8988T (cell line): ENCODE measurements around the gene USP17L15.
"Not testable (repeated sequence)": the region's sequence is repeated elsewhere in the genome, so short reads cannot be mapped to it uniquely, and the experiment has no call there.

ENCODE experiments used
- DNase-seq: peaks from one replicate; pipeline ENCODE4 v3.0.0; 2011

The USP17L15 gene, protein sequence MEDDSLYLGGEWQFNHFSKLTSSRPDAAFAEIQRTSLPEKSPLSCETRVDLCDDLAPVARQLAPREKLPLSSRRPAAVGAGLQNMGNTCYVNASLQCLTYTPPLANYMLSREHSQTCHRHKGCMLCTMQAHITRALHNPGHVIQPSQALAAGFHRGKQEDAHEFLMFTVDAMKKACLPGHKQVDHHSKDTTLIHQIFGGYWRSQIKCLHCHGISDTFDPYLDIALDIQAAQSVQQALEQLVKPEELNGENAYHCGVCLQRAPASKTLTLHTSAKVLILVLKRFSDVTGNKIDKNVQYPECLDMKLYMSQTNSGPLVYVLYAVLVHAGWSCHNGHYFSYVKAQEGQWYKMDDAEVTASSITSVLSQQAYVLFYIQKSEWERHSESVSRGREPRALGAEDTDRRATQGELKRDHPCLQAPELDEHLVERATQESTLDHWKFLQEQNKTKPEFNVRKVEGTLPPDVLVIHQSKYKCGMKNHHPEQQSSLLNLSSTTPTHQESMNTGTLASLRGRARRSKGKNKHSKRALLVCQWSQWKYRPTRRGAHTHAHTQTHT

DNA sequence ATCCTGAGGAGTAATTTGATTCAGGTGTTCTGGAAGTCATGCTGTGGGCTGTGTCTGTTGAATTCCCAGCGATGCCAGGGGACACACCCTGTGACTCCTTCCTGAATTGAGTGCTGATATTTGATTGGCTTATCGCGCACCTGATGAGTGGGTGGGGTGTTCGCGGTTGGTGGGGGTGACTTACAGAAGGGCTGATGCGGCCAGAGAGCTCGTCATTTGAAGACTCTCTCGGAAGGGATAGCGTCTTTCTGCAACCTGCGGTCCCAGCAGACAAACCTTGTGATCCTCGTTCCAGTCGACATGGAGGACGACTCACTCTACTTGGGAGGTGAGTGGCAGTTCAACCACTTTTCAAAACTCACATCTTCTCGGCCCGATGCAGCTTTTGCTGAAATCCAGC, at the start of gene USP17L15:
USP17L15 (plus strand) TSS at position 301 of the 400 bp plus-strand sequence; CDS start at position 301, 0 bp downstream.
- DNase-seq: not testable (repeated sequence)

DNA sequence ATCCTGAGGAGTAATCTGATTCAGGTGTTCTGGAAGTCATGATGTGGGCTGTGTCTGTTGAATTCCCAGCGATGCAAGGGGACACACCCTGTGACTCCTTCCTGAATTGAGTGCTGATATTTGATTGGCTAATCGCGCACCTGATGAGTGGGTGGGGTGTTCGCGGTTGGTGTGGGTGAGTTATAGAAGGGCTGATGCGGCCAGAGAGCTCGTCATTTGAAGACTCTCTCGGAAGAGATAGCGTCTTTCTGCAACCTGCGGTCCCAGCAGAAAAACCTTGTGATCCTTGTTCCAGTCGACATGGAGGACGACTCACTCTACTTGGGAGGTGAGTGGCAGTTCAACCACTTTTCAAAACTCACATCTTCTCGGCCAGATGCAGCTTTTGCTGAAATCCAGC, 23.8 kb upstream of the USP17L15 start, which contains the start of gene USP17L10:
USP17L10 (plus strand) TSS at position 301 of the 400 bp plus-strand sequence; CDS start at position 301, 0 bp downstream.
- DNase-seq: not testable (repeated sequence)

DNA sequence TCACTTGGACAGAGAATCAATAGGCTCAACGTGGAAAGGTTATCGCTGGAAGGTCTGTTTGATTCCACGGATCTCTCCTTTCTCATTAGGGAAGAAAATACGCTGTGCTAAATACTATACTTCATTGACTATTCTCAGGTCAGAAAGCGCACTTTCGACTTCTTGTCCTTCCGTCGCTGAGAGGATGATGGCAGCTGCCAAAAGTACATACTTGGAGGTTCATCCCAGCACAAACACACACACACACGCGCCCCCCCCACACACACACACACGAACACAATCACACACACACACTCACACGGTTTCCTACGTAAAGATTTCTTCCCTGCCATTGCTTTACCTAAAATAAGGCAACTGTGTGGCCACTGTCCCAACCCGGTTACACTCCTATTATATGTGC, 19.5 kb upstream of the USP17L15 start:
- DNase-seq: not testable (repeated sequence)

DNA sequence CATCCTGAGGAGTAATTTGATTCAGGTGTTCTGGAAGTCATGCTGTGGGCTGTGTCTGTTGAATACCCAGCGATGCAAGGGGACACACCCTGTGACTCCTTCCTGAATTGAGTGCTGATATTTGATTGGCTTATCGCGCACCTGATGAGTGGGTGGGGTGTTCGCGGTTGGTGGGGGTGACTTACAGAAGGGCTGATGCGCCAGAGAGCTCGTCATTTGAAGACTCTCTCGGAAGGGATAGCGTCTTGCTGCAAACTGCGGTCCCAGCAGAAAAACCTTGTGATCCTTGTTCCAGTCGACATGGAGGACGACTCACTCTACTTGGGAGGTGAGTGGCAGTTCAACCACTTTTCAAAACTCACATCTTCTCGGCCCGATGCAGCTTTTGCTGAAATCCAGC, 19.1 kb upstream of the USP17L15 start, which contains the start of gene USP17L11:
USP17L11 (plus strand) TSS at position 301 of the 400 bp plus-strand sequence; CDS start at position 301, 0 bp downstream.
- not testable (repeated sequence) for DNase-seq

DNA sequence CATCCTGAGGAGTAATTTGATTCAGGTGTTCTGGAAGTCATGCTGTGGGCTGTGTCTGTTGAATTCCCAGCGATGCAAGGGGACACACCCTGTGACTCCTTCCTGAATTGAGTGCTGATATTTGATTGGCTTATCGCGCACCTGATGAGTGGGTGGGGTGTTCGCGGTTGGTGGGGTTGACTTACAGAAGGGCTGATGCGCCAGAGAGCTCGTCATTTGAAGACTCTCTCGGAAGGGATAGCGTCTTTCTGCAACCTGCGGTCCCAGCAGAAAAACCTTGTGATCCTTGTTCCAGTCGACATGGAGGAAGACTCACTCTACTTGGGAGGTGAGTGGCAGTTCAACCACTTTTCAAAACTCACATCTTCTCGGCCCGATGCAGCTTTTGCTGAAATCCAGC, 14.3 kb upstream of the USP17L15 start, which contains the start of gene USP17L12:
USP17L12 (plus strand) TSS at position 301 of the 400 bp plus-strand sequence; CDS start at position 301, 0 bp downstream.
- not testable (repeated sequence) for DNase-seq

GRCh38 chr4:9224596-9224995, 9.6 kb upstream of the USP17L15 start, which contains the start of gene USP17L13:
USP17L13 (plus strand) TSS chr4:9224896; CDS start chr4:9224896, 0 bp downstream.
- not testable (repeated sequence) for DNase-seq

DNA sequence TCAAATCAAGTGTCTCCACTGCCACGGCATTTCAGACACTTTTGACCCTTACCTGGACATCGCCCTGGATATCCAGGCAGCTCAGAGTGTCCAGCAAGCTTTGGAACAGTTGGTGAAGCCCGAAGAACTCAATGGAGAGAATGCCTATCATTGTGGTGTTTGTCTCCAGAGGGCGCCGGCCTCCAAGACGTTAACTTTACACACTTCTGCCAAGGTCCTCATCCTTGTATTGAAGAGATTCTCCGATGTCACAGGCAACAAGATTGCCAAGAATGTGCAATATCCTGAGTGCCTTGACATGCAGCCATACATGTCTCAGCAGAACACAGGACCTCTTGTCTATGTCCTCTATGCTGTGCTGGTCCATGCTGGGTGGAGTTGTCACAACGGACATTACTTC, 3.9 kb upstream of the USP17L15 start:
- DNase-seq: not testable (repeated sequence)

GRCh38 chr4:9238461-9238860, 4.3 kb downstream of the USP17L15 start:
- not testable (repeated sequence) for DNase-seq

DNA sequence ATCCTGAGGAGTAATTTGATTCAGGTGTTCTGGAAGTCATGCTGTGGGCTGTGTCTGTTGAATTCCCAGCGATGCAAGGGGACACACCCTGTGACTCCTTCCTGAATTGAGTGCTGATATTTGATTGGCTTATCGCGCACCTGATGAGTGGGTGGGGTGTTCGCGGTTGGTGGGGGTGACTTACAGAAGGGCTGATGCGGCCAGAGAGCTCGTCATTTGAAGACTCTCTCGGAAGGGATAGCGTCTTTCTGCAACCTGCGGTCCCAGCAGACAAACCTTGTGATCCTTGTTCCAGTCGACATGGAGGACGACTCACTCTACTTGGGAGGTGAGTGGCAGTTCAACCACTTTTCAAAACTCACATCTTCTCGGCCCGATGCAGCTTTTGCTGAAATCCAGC, 9.4 kb downstream of the USP17L15 start, which contains the start of gene USP17L17:
USP17L17 (plus strand) TSS at position 301 of the 400 bp plus-strand sequence; CDS start at position 301, 0 bp downstream.
- DNase-seq: not testable (repeated sequence)

DNA sequence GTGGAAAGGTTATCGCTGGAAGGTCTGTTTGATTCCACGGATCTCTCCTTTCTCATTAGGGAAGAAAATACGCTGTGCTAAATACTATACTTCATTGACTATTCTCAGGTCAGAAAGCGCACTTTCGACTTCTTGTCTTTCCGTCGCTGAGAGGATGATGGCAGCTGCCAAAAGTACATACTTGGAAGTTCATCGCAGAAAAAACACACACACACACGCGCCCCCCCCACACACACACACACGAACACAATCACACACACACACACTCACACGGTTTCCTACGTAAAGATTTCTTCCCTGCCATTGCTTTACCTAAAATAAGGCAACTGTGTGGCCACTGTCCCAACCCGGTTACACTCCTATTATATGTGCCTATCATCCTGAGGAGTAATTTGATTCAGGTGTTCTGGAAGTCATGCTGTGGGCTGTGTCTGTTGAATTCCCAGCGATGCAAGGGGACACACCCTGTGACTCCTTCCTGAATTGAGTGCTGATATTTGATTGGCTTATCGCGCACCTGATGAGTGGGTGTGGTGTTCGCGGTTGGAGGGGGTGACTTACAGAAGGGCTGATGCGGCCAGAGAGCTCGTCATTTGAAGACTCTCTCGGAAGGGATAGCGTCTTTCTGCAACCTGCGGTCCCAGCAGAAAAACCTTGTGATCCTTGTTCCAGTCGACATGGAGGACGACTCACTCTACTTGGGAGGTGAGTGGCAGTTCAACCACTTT, 13.9 kb downstream of the USP17L15 start, which contains the start of gene USP17L18:
USP17L18 (plus strand) TSS at position 678 of the 728 bp plus-strand sequence; CDS start at position 678, 0 bp downstream.
- DNase-seq: not testable (repeated sequence)

DNA sequence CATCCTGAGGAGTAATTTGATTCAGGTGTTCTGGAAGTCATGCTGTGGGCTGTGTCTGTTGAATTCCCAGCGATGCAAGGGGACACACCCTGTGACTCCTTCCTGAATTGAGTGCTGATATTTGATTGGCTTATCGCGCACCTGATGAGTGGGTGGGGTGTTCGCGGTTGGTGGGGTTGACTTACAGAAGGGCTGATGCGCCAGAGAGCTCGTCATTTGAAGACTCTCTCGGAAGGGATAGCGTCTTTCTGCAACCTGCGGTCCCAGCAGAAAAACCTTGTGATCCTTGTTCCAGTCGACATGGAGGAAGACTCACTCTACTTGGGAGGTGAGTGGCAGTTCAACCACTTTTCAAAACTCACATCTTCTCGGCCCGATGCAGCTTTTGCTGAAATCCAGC, 18.9 kb downstream of the USP17L15 start, which contains the start of gene USP17L19:
USP17L19 (plus strand) TSS at position 301 of the 400 bp plus-strand sequence; CDS start at position 301, 0 bp downstream.
- DNase-seq: not testable (repeated sequence)

- not testable (repeated sequence) for DNase-seq
Measured at GRCh38 chr4:9257824-9258223, 23.6 kb downstream of the USP17L15 start, which contains the start of gene USP17L20. USP17L20 (plus strand) TSS chr4:9258124; CDS start chr4:9258124, 0 bp downstream.

DNA sequence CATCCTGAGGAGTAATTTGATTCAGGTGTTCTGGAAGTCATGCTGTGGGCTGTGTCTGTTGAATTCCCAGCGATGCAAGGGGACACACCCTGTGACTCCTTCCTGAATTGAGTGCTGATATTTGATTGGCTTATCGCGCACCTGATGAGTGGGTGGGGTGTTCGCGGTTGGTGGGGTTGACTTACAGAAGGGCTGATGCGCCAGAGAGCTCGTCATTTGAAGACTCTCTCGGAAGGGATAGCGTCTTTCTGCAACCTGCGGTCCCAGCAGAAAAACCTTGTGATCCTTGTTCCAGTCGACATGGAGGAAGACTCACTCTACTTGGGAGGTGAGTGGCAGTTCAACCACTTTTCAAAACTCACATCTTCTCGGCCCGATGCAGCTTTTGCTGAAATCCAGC, 28.4 kb downstream of the USP17L15 start, which contains the start of gene USP17L21:
USP17L21 (plus strand) TSS at position 301 of the 400 bp plus-strand sequence; CDS start at position 301, 0 bp downstream.
- not testable (repeated sequence) for DNase-seq

DNA sequence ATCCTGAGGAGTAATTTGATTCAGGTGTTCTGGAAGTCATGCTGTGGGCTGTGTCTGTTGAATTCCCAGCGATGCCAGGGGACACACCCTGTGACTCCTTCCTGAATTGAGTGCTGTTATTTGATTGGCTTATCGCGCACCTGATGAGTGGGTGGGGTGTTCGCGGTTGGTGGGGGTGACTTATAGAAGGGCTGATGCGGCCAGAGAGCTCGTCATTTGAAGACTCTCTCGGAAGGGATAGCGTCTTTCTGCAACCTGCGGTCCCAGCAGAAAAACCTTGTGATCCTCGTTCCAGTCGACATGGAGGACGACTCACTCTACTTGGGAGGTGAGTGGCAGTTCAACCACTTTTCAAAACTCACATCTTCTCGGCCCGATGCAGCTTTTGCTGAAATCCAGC, 33.1 kb downstream of the USP17L15 start, which contains the start of gene USP17L22:
USP17L22 (plus strand) TSS at position 301 of the 400 bp plus-strand sequence; CDS start at position 301, 0 bp downstream.
- not testable (repeated sequence) for DNase-seq

DNA sequence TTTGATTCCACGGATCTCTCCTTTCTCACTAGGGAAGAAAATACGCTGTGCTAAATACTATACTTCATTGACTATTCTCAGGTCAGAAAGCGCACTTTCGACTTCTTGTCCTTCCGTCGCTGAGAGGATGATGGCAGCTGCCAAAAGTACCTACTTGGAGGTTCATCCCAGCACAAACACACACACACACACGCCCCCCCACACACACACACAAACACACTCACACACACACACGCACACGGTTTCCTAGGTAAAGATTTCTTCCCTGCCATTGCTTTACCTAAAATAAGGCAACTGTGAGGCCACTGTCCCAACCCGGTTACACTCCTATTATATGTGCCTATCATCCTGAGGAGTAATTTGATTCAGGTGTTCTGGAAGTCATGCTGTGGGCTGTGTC, 37.5 kb downstream of the USP17L15 start:
- not testable (repeated sequence) for DNase-seq
